HG02970 (cell line): Measurements from ENCODE around the gene MAP4.
"Not testable (repeated sequence)": the region's sequence is repeated elsewhere in the genome, so short reads cannot be mapped to it uniquely, and the experiment has no call there.

Source experiments
- ATAC-seq: cut with Tn5 transposase; IDR thresholded peaks from one replicate; pipeline ENCODE4 v1.9.1; 2021; ENCODE audit warnings: mild to moderate bottlenecking, moderate library complexity, moderate number of reproducible peaks; ENCODE audit not compliant: unreplicated experiment, low FRiP score

Gene MAP4

GRCh38 chr3:47897954-47898353 is 118.3 kb downstream of the MAP4 start:
- no peak for ATAC-seq

- no peak for ATAC-seq
Measured at GRCh38 chr3:47896736-47897135, 119.5 kb downstream of the MAP4 start.

GRCh38 chr3:47895241-47895640 is 121.0 kb downstream of the MAP4 start:
- ATAC-seq, result no peak

- no peak for ATAC-seq
Measured at GRCh38 chr3:47892286-47893040, 123.8 kb downstream of the MAP4 start.

- ATAC-seq, result no peak
Measured at GRCh38 chr3:47891613-47892005, 124.6 kb downstream of the MAP4 start.

GRCh38 chr3:47890828-47891612 is 125.2 kb downstream of the MAP4 start:
- no peak for ATAC-seq

- ATAC-seq, result no peak
Measured at GRCh38 chr3:47890126-47890827, 125.9 kb downstream of the MAP4 start.

GRCh38 chr3:47888986-47889757 is 127.0 kb downstream of the MAP4 start:
- ATAC-seq, result no peak

GRCh38 chr3:47887991-47888390 is 128.2 kb downstream of the MAP4 start:
- not testable (repeated sequence) for ATAC-seq

GRCh38 chr3:47885168-47885567 is 131.0 kb downstream of the MAP4 start:
- no peak for ATAC-seq

GRCh38 chr3:47884603-47885002 is 131.6 kb downstream of the MAP4 start:
- ATAC-seq, result no peak

GRCh38 chr3:47882338-47882737 is 133.9 kb downstream of the MAP4 start:
- no peak for ATAC-seq

- ATAC-seq, result no peak
Measured at GRCh38 chr3:47877719-47878118, 138.5 kb downstream of the MAP4 start.

GRCh38 chr3:47877290-47877689 is 138.9 kb downstream of the MAP4 start:
- ATAC-seq, result no peak

- no peak for ATAC-seq
Measured at GRCh38 chr3:47874913-47875312, 141.3 kb downstream of the MAP4 start.

- ATAC-seq, result no peak
Measured at GRCh38 chr3:47874438-47874837, 141.8 kb downstream of the MAP4 start.

GRCh38 chr3:47872916-47873315 is 143.3 kb downstream of the MAP4 start:
- no peak for ATAC-seq

GRCh38 chr3:47871389-47871788 is 144.8 kb downstream of the MAP4 start:
- ATAC-seq, result no peak

- ATAC-seq, result no peak
Measured at GRCh38 chr3:47870702-47871260, 145.4 kb downstream of the MAP4 start.

GRCh38 chr3:47870156-47870555 is 146.1 kb downstream of the MAP4 start:
- no peak for ATAC-seq
